SH-SY5Y (cell line): ENCODE data around the gene PTPRCAP.

Source experiments
- GATA2 ChIP-seq: IDR thresholded peaks from 2 replicates; pipeline ENCODE4 v1.6.1; 2011; ENCODE audit warnings: mild to moderate bottlenecking, low read depth, low read length
- GATA3 ChIP-seq: IDR thresholded peaks from 2 replicates; pipeline ENCODE4 v1.6.1; 2011; ENCODE audit warnings: low read depth, mild to moderate bottlenecking, low read length, moderate library complexity

GRCh38 chr11:67408437-67409200, 28.9 kb downstream of the PTPRCAP start:
- TF ChIP-seq GATA3, result no peak
- no peak for TF ChIP-seq GATA2
